ENCODE results near the gene FBXO40.

DNA sequence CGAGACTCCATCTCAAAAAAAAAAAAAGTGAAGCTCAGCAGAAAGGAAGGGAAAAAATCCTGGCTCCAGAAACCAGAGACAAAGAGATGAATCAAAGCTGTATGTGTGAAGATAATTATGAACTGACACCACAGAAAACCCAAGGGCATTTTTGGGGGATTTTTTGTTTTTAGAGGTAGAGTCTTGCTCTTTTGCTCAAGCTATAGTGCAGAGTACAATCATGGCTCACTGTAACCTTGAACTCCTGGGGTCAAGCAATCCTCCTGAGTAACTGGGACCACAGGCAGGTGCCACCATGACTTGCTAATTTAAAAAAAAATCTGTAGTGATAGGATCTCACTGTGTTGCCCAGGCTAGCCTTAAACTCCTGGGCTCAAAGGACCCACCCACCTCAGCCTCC lies 44.7 kb downstream of the FBXO40 start:
- TF ChIP-seq, protein P1, sequence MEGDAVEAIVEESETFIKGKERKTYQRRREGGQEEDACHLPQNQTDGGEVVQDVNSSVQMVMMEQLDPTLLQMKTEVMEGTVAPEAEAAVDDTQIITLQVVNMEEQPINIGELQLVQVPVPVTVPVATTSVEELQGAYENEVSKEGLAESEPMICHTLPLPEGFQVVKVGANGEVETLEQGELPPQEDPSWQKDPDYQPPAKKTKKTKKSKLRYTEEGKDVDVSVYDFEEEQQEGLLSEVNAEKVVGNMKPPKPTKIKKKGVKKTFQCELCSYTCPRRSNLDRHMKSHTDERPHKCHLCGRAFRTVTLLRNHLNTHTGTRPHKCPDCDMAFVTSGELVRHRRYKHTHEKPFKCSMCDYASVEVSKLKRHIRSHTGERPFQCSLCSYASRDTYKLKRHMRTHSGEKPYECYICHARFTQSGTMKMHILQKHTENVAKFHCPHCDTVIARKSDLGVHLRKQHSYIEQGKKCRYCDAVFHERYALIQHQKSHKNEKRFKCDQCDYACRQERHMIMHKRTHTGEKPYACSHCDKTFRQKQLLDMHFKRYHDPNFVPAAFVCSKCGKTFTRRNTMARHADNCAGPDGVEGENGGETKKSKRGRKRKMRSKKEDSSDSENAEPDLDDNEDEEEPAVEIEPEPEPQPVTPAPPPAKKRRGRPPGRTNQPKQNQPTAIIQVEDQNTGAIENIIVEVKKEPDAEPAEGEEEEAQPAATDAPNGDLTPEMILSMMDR (IDR thresholded peaks at IDR 0.05 in 4 of 5, conservative IDR thresholded peaks at IDR 0.05 in 1 of 5), result no peak
- TF ChIP-seq POLR2A (IDR thresholded peaks at IDR 0.05), result no peak
